Upper lobe of left lung (tissue), 6 donors: ENCODE results near the gene MBD5. TPM values are rescaled to one million over a fixed set of nuclear protein-coding genes. Genes with fewer than 3 reads are reported as not detected.

Source experiments
- ATAC-seq, 2 donors: fragments of 200-7000 bp; cut with Tn5 transposase; one replicate each; pipeline ENCODE4 v1.9.1; 2022; ENCODE audit warnings: mild to moderate bottlenecking in 2 of 2, moderate library complexity in 2 of 2; ENCODE audit not compliant: low FRiP score in 2 of 2
- DNase-seq, 2 donors: peaks; one replicate each; pipeline ENCODE4 v3.0.0-alpha.2; 2019 to 2020
- H3K27ac ChIP-seq, 4 donors: fragments of 200-600 bp; sonication (generic); one replicate each; pipeline ENCODE4 v1.5.1; 2016 to 2019
- H3K27me3 ChIP-seq, 4 donors: fragments of 200-600 bp; sonication (generic); one replicate each; pipeline ENCODE4 v1.5.1; 2017 to 2019
- H3K36me3 ChIP-seq, 4 donors: fragments of 200-600 bp; sonication (generic); one replicate each; pipeline ENCODE4 v1.5.1; 2016 to 2019
- H3K4me1 ChIP-seq, 4 donors: fragments of 200-600 bp; sonication (generic); one replicate each; pipeline ENCODE4 v1.5.1; 2018 to 2019
- H3K4me3 ChIP-seq, 4 donors: fragments of 200-600 bp; sonication (generic); one replicate each; pipeline ENCODE4 v1.5.1; 2017 to 2019; ENCODE audit warnings: mild to moderate bottlenecking in 2 of 4, moderate library complexity in 1 of 4
- H3K9me3 ChIP-seq, 4 donors: fragments of 200-600 bp; sonication (generic); one replicate each; pipeline ENCODE4 v1.5.1; 2018 to 2019
- CTCF ChIP-seq, 6 experiments: fragments of 450-650 bp in 4 of 6; fragments of 200-600 bp in 2 of 6; sonication (generic) in 2 of 6; IDR thresholded peaks; one replicate each; pipeline ENCODE4 v1.5.1; 2016 to 2019; ENCODE audit warnings: antibody characterized with exemption in 6 of 6
- EP300 ChIP-seq, 4 donors: sonication (generic); formaldehyde crosslinking; IDR thresholded peaks; one replicate each; pipeline ENCODE4 v1.5.1; 2017; ENCODE audit warnings: antibody characterized with exemption in 4 of 4, control low read depth in 2 of 4
- POLR2A ChIP-seq, 4 donors: fragments of 450-650 bp; IDR thresholded peaks; one replicate each; pipeline ENCODE4 v1.5.1; 2016 to 2017; ENCODE audit warnings: antibody characterized with exemption in 4 of 4, mild to moderate bottlenecking in 2 of 4
- POLR2AphosphoS5 ChIP-seq, 2 donors: sonication (generic); formaldehyde crosslinking; IDR thresholded peaks; one replicate each; pipeline ENCODE4 v1.5.1; 2017; ENCODE audit warnings: antibody characterized with exemption in 2 of 2
- WGBS, 2 donors: methylation state at CpG; one replicate each; pipeline ENCODE4 v1.1.5; 2017 to 2018; 5-methylcytosine and 5-hydroxymethylcytosine counted together
- total RNA-seq, 6 donors: library from RNA; depleted of rRNA in 4 of 6; stranded (reverse); fragments of >200 nt in 4 of 6; gene quantifications; one replicate each; pipeline versions ENCODE4 v1.1.0 to v1.2.1, GENCODE V29; 2016 to 2021
- donor health status: DM: no; HTN: no; CAD: no; lungs with moderate emphysema.
- donor health status: DM: no; HTN: yes; CAD: no; lungs with severe emphysema.

Gene MBD5
- total RNA-seq, 6 donors from 2014 or later: 22.6 to 99.5 (median 27.5) TPM

- Histone ChIP-seq H3K27ac (no peak overlapping the region), H3K27me3 (no peaks in the 10 kb centered on the region), H3K4me3 (no peak overlapping the region), H3K36me3 (peaks cover 0 to 4% (median 0%) of the 10 kb centered on the region in 4 donors), H3K9me3 (no peaks in the 10 kb centered on the region), H3K4me1 (no peaks in the 10 kb centered on the region)
- no peak for DNase-seq
- WGBS, 2 donors: 77 to 95% methylated on average over 3 of the region's 3 CpGs
- ATAC-seq: no peak
- no peak for TF ChIP-seq POLR2AphosphoS5 (IDR thresholded peaks at IDR 0.05)
- TF ChIP-seq POLR2A (IDR thresholded peaks at IDR 0.05): no peak
- no peak for TF ChIP-seq EP300 (IDR thresholded peaks at IDR 0.05)
- TF ChIP-seq CTCF (IDR thresholded peaks at IDR 0.05): no peak
Observed at GRCh38 chr2:148479398-148479797, 458.5 kb downstream of the MBD5 start.

GRCh38 chr2:148483665-148484064, 462.8 kb downstream of the MBD5 start:
- H3K9me3 ChIP-seq: no peaks in the 10 kb centered on the region
- DNase-seq (no peak), ATAC-seq (no peak)
- H3K36me3 ChIP-seq: peaks cover 0 to 4% (median 0%) of the 10 kb centered on the region in 4 donors
- H3K4me3 ChIP-seq: no peak overlapping the region
- TF ChIP-seq EP300 (IDR thresholded peaks at IDR 0.05): no peak
- no peak for TF ChIP-seq CTCF (IDR thresholded peaks at IDR 0.05)
- TF ChIP-seq POLR2AphosphoS5 (IDR thresholded peaks at IDR 0.05): no peak
- TF ChIP-seq POLR2A (IDR thresholded peaks at IDR 0.05): no peak
- H3K4me1 ChIP-seq: no peaks in the 10 kb centered on the region
- H3K27me3 ChIP-seq: no peaks in the 10 kb centered on the region
- 65 to 71% methylated on average over 4 of the region's 4 CpGs for WGBS, 2 donors
- H3K27ac ChIP-seq: no peak overlapping the region

GRCh38 chr2:148484066-148484465, 463.2 kb downstream of the MBD5 start:
- TF ChIP-seq POLR2AphosphoS5 (IDR thresholded peaks at IDR 0.05) (no peak), EP300 (IDR thresholded peaks at IDR 0.05) (no peak), CTCF (IDR thresholded peaks at IDR 0.05) (no peak), POLR2A (IDR thresholded peaks at IDR 0.05) (no peak)
- Histone ChIP-seq H3K4me3 (no peak overlapping the region), H3K27me3 (no peaks in the 10 kb centered on the region), H3K27ac (no peak overlapping the region), H3K9me3 (no peaks in the 10 kb centered on the region), H3K36me3 (peaks cover 0 to 4% (median 0%) of the 10 kb centered on the region in 4 donors), H3K4me1 (no peaks in the 10 kb centered on the region)
- 45 to 72% methylated on average over 1 of the region's 1 CpG for WGBS, 2 donors
- DNase-seq: no peak
- ATAC-seq: no peak

- Histone ChIP-seq H3K9me3 (no peaks in the 10 kb centered on the region), H3K4me3 (no peak overlapping the region), H3K4me1 (no peaks in the 10 kb centered on the region), H3K27ac (no peak overlapping the region), H3K27me3 (no peaks in the 10 kb centered on the region), H3K36me3 (peaks cover 0 to 11% (median 4%) of the 10 kb centered on the region in 4 donors)
- no peak for DNase-seq
- no peak for ATAC-seq
- TF ChIP-seq EP300 (IDR thresholded peaks at IDR 0.05) (no peak), CTCF (IDR thresholded peaks at IDR 0.05) (no peak), POLR2A (IDR thresholded peaks at IDR 0.05) (no peak), POLR2AphosphoS5 (IDR thresholded peaks at IDR 0.05) (no peak)
Observed at GRCh38 chr2:148486655-148487054, 465.8 kb downstream of the MBD5 start.

GRCh38 chr2:148487439-148487838, 466.5 kb downstream of the MBD5 start:
- Histone ChIP-seq H3K27ac (no peak overlapping the region), H3K4me1 (no peaks in the 10 kb centered on the region), H3K9me3 (no peaks in the 10 kb centered on the region), H3K27me3 (no peaks in the 10 kb centered on the region), H3K4me3 (no peak overlapping the region), H3K36me3 (peaks cover 0 to 11% (median 4%) of the 10 kb centered on the region in 4 donors)
- ATAC-seq: no peak
- DNase-seq: no peak
- WGBS, 2 donors: 89 to 90% methylated on average over 3 of the region's 3 CpGs
- TF ChIP-seq POLR2AphosphoS5 (IDR thresholded peaks at IDR 0.05) (no peak), EP300 (IDR thresholded peaks at IDR 0.05) (no peak), CTCF (IDR thresholded peaks at IDR 0.05) (no peak), POLR2A (IDR thresholded peaks at IDR 0.05) (no peak)
